ENCODE results near the gene SHTN1.

GRCh38 chr10:117004227-117005025 lies 561 bp downstream of the SHTN1 start:
- TF ChIP-seq CTCF (IDR thresholded peaks at IDR 0.05; ENCODE audit: low read depth, low read length, poor library complexity, severe bottlenecking) (no peak), EZH2phosphoT487 (IDR thresholded peaks at IDR 0.05; ENCODE audit: borderline replicate concordance, low read length) (no peak; the same call in 1 of the 2 replicates)

All from DOHH2 (cell line).